Subcutaneous abdominal adipose tissue (tissue), 5 donors: Measurements from ENCODE around the gene GCNA.

Experiments used
- H3K27ac ChIP-seq: one replicate; pipeline ENCODE4 v1.7.0; 2013; ENCODE audit warnings: low read depth, mild to moderate bottlenecking, inconsistent platforms, low read length, moderate library complexity
- H3K27me3 ChIP-seq, 5 donors: one replicate each; pipeline ENCODE4 v1.7.0; 2013; ENCODE audit warnings: low read length in 5 of 5, inconsistent platforms in 1 of 5; ENCODE audit not compliant: control insufficient read depth in 5 of 5, insufficient read depth in 4 of 5
- H3K36me3 ChIP-seq, 5 donors: one replicate each; pipeline ENCODE4 v1.7.0; 2013; ENCODE audit warnings: low read length in 5 of 5; ENCODE audit not compliant: control insufficient read depth in 5 of 5, insufficient read depth in 5 of 5
- H3K4me1 ChIP-seq, 5 donors: one replicate each; pipeline ENCODE4 v1.7.0; 2013; ENCODE audit warnings: low read length in 5 of 5, mild to moderate bottlenecking in 3 of 5, moderate library complexity in 1 of 5; ENCODE audit not compliant: control insufficient read depth in 5 of 5, insufficient read depth in 5 of 5
- H3K4me3 ChIP-seq, 5 donors: one replicate each; pipeline ENCODE4 v1.7.0; 2013; ENCODE audit warnings: low read length in 5 of 5, low read depth in 1 of 5
- H3K9ac ChIP-seq, 5 donors: one replicate each; pipeline ENCODE4 v1.7.0; 2013; ENCODE audit warnings: low read length in 5 of 5, mild to moderate bottlenecking in 4 of 5, moderate library complexity in 3 of 5
- H3K9me3 ChIP-seq, 5 donors: one replicate each; pipeline ENCODE4 v1.7.0; 2013; ENCODE audit warnings: low read length in 5 of 5; ENCODE audit not compliant: control insufficient read depth in 5 of 5
- donor health status: healthy.
- donor health status: healthy.
- donor health status: healthy.
- donor health status: healthy.
- donor health status: healthy.

Gene GCNA

GRCh38 chrX:71540801-71541200 is 37.4 kb upstream of the GCNA start:
- Histone ChIP-seq H3K9ac (no peak overlapping the region), H3K4me1 (peaks cover 0 to 38% (median 36%) of the 10 kb centered on the region in 5 donors), H3K9me3 (no peaks in the 10 kb centered on the region), H3K27ac (peak overlapping the region; percentile 68), H3K4me3 (no peak overlapping the region), H3K27me3 (peaks cover 0 to 4% (median 0%) of the 10 kb centered on the region in 5 donors), H3K36me3 (peaks cover 0 to 10% (median 9%) of the 10 kb centered on the region in 5 donors)

DNA sequence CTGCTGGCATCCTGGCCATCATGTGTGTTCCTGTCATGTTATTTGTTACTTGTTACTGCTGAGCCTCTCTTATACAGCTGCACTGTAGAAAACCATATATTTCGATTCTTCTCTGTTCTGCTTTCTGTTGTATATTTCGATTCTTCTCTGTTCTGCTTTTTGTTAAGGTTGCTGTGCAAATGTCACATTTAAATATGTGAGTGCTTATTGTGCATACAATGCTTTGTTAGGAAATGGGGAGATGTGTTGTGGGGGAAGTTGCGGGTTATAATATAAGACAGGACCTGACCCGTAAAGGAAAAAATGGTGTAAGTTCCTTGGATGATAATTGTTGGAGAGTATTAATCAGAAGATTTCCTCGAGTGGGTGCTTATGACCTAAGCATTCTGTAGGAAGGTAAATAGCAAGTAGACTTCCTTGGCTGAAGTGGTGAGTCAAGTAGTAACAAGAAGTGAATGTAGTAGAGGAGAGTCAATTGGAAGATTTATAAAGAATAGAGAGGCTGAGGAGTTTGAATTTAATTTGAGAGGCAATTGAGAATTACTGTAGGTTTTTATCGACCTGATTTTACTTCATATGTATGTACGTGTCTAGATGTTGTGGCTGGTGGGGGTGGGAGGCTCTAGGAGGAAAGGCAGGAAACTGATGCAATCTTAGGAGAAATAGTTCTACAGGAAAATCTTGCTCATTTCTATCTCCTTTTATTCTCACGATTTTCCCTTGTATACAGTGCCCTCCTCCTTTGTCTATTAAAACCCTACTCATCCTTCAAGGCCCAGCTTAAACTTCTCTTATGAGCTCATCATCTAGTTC is 36.8 kb upstream of the GCNA start:
- H3K9ac ChIP-seq, result no peak overlapping the region
- H3K27ac ChIP-seq, result peak overlapping the region; percentile 68
- peaks cover 0 to 16% (median 12%) of the 10 kb centered on the region in 5 donors for H3K36me3 ChIP-seq
- peaks cover 0 to 4% (median 0%) of the 10 kb centered on the region in 5 donors for H3K27me3 ChIP-seq
- H3K9me3 ChIP-seq, result no peaks in the 10 kb centered on the region
- peaks cover 0 to 34% (median 32%) of the 10 kb centered on the region in 5 donors for H3K4me1 ChIP-seq
- H3K4me3 ChIP-seq, result no peak overlapping the region

GRCh38 chrX:71542411-71542810 is 35.8 kb upstream of the GCNA start:
- Histone ChIP-seq H3K4me1 (peaks cover 0 to 33% (median 30%) of the 10 kb centered on the region in 5 donors), H3K9ac (no peak overlapping the region), H3K27ac (peak overlapping the region; percentile 68), H3K9me3 (no peaks in the 10 kb centered on the region), H3K27me3 (peaks cover 0 to 4% (median 0%) of the 10 kb centered on the region in 5 donors), H3K4me3 (no peak overlapping the region), H3K36me3 (peaks cover 0 to 26% (median 21%) of the 10 kb centered on the region in 5 donors)

- peaks cover 0 to 31% (median 26%) of the 10 kb centered on the region in 5 donors for H3K4me1 ChIP-seq
- H3K9me3 ChIP-seq, result no peaks in the 10 kb centered on the region
- H3K27ac ChIP-seq, result peak overlapping the region; percentile 68
- no peak overlapping the region for H3K9ac ChIP-seq
- peaks cover 1 to 28% (median 22%) of the 10 kb centered on the region in 5 donors for H3K36me3 ChIP-seq
- no peak overlapping the region for H3K4me3 ChIP-seq
- peaks cover 0 to 4% (median 0%) of the 10 kb centered on the region in 5 donors for H3K27me3 ChIP-seq
These were observed 35.4 kb upstream of the GCNA start for GRCh38 chrX:71542825-71543224.

- no peak overlapping the region for H3K4me3 ChIP-seq
- no peaks in the 10 kb centered on the region for H3K9me3 ChIP-seq
- peaks cover 0 to 4% (median 0%) of the 10 kb centered on the region in 5 donors for H3K27me3 ChIP-seq
- H3K27ac ChIP-seq, result peak overlapping the region; percentile 68
- H3K9ac ChIP-seq, result no peak overlapping the region
- peaks cover 4 to 32% (median 25%) of the 10 kb centered on the region in 5 donors for H3K36me3 ChIP-seq
- H3K4me1 ChIP-seq, result peaks cover 0 to 29% (median 24%) of the 10 kb centered on the region in 5 donors
These were observed 34.9 kb upstream of the GCNA start for GRCh38 chrX:71543316-71543715.

DNA sequence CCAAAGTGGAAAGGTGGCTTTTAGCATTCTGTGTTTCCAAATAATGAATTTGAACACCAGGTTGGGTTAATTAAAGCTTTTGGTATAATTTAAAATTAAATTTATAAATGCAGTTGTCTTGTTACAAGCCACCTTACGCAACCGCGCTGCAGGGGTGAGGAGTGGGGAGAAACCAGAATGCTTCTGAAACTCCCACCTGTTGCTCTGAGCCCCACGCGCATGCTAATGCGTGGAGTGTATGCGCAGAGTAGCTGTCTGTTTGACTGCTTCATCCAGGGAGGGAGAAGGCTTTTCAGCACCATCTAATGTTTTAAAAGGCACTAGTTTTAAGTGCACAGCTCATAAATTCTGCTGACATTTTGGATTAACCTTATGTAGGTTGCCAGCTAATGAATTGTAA is 32.9 kb upstream of the GCNA start:
- Histone ChIP-seq H3K9ac (no peak overlapping the region), H3K9me3 (no peaks in the 10 kb centered on the region), H3K27me3 (peaks cover 0 to 4% (median 0%) of the 10 kb centered on the region in 5 donors), H3K36me3 (peaks cover 4 to 42% (median 28%) of the 10 kb centered on the region in 5 donors), H3K4me1 (peaks cover 0 to 21% (median 20%) of the 10 kb centered on the region in 5 donors), H3K27ac (no peak overlapping the region), H3K4me3 (no peak overlapping the region)

GRCh38 chrX:71546879-71547278 is 31.4 kb upstream of the GCNA start:
- Histone ChIP-seq H3K4me1 (peaks cover 0 to 12% (median 10%) of the 10 kb centered on the region in 5 donors), H3K9me3 (no peaks in the 10 kb centered on the region), H3K27ac (no peak overlapping the region), H3K4me3 (no peak overlapping the region), H3K27me3 (peaks cover 0 to 4% (median 0%) of the 10 kb centered on the region in 5 donors), H3K9ac (no peak overlapping the region), H3K36me3 (peaks cover 4 to 46% (median 26%) of the 10 kb centered on the region in 5 donors)

DNA sequence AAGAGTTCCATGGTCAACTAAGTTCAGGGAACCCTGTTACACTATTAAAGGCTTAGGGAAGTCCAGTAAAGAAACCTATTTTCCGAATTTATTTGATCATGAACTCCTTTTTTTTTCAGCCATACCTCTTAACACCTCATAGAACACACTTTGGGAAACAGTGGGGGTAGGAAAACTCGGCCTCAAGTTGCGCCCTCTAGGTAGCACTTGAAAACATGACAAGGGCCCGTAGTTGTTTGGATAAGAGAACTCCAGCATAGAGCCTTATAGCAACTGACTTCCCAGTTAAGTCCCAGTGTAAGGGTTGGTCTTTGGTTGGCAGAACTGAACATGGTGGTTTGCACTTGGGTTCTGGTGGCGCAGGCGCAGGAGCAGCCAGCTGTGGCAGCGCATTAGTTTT is 30.9 kb upstream of the GCNA start:
- H3K9me3 ChIP-seq, result no peaks in the 10 kb centered on the region
- H3K36me3 ChIP-seq, result peaks cover 4 to 47% (median 26%) of the 10 kb centered on the region in 5 donors
- no peak overlapping the region for H3K9ac ChIP-seq

GRCh38 chrX:71549986-71550385 is 28.3 kb upstream of the GCNA start:
- no peaks in the 10 kb centered on the region for H3K9me3 ChIP-seq
- no peaks in the 10 kb centered on the region for H3K4me1 ChIP-seq
- H3K27ac ChIP-seq, result no peak overlapping the region
- no peak overlapping the region for H3K4me3 ChIP-seq
- no peaks in the 10 kb centered on the region for H3K27me3 ChIP-seq
- no peak overlapping the region for H3K9ac ChIP-seq
- peaks cover 7 to 49% (median 29%) of the 10 kb centered on the region in 5 donors for H3K36me3 ChIP-seq

More for the DNA sequence above, 30.9 kb upstream of the GCNA start:
- Histone ChIP-seq H3K4me1 (peaks cover 0 to 10% (median 6%) of the 10 kb centered on the region in 5 donors), H3K27me3 (peaks cover 0 to 4% (median 0%) of the 10 kb centered on the region in 5 donors), H3K27ac (no peak overlapping the region), H3K4me3 (no peak overlapping the region)

DNA sequence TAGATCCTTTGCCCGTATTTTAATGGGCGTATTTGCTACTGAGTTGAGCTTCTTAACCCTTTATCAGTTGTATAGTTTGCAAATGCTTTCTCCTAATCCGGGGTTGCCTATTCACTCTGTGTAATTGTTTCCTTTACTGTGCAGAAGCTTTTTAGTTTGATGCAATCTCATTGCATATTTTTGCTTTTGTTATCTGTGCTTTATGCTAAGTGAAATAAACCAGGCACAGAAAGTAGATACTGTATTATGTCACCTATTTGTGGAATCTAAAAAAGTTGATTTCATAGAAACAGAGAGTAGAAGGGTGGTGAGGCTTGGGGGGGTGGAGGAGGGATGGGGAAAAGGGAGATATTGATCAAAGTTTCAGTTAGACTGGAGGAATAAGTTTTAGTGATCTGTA is 27.7 kb upstream of the GCNA start:
- no peaks in the 10 kb centered on the region for H3K9me3 ChIP-seq
- H3K36me3 ChIP-seq, result peaks cover 8 to 53% (median 33%) of the 10 kb centered on the region in 5 donors
- H3K9ac ChIP-seq, result no peak overlapping the region
- H3K27me3 ChIP-seq, result no peaks in the 10 kb centered on the region
- H3K4me3 ChIP-seq, result no peak overlapping the region
- no peak overlapping the region for H3K27ac ChIP-seq
- no peaks in the 10 kb centered on the region for H3K4me1 ChIP-seq
